T-helper 1 cell treated with Interleukin-12 subunit alpha and Interleukin-12 subunit beta and Interleukin-4 antibody, amounts not matched to agents 30 ng/mL and 1 ng/mL, for 36 hours (primary cell): Measurements from ENCODE around the gene CYTH2. TPM values are rescaled to one million over a fixed set of nuclear protein-coding genes. Genes with fewer than 3 reads are reported as not detected.

Experiments
- intact Hi-C: fragments of 100-400 bp; cut with micrococcal nuclease; formaldehyde crosslinking; loops from one replicate; pipeline ENCODE4 v1.15.1; 2024
- total RNA-seq: library from RNA; stranded (reverse); gene quantifications from 2 replicates; pipeline ENCODE4 v1.2.3, GENCODE V29; 2022

Gene CYTH2
- total RNA-seq, 1 donor from 2014 or later, result 49.0 TPM

DNA sequence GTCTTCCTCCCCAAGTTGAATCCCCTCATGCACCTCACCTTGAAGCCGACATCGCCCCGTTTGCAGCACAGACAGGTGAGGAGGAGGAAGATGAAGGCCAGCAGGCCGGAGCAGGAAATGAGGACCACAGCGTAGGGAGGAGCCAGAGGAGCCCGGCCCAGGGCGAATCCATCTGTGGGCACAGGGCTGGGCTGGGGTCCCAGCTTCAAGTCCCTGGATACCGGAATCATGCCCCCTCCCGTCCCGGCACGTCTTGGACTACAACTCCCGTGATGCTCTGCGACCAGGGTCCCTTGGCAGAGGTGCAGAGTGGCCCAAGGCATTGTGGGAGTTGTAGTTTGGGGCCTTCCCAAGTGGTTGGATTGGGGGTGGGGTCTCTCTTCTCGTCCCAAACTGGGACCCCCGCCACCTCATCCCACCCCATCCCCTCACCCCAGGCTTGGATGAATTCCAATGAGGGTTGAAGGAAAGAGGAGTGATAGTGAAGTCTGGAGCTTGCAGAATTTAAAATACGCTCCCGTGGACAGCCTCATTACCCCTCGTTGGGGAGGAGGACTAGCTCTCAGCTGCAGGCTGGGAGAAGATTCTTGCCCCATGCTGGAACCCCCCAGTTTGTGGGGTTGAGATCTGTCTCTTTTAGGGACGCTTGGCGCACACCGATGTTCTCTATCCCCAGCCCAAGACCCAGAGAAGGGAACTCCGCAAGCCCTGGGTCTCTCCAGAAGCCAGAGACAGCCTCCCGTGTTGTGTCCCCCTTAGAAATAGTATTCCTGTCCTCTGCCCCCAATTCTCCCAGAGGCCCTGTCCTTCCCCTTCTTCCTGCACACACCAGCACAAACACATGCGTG, 41.5 kb downstream of the CYTH2 start:
- intact Hi-C loops, result loop anchor here (1.0 to 10.0 kb wide), 9 partner anchors 8 to 324 kb away; partner anchors contain the start of genes CYTH2, HSD17B14, IZUMO1 and RPL18

DNA sequence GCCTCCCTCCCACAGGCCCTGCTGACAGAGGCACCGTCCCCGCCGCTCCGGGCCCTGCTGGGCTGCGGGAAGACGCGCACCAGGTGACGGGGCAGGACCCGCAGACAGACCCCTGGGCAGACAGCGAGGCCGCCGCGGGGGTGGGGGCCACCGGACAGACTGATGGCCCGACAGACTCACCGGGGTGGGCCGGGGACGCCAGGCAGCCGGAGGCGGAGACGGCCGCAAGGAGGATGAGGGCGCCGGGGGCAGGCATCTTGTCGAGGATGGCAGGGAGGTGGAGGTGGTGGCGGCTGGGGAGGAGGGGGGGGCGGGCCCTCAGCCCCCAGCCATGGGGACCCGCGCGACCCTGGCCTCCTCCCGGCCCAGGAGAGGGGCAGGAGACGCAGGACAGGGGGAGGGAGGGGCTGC, 42.2 kb downstream of the CYTH2 start:
- intact Hi-C loops, result loop anchor here (5.0 to 10.0 kb wide), 3 partner anchors 179 to 323 kb away; partner anchors contain the start of genes HSD17B14 and IZUMO1

GRCh38 chr19:48511800-48512503, 42.8 kb downstream of the CYTH2 start, which contains the start of gene LMTK3:
Gene LMTK3 (minus strand): TSS chr19:48511835. CDS start chr19:48511576, 259 bp downstream.
- intact Hi-C loops, result loop anchor here (5.0 to 10.0 kb wide), 3 partner anchors 180 to 323 kb away; partner anchors contain the start of genes HSD17B14 and IZUMO1

- intact Hi-C loops, result loop anchor here (5.0 to 10.0 kb wide), 3 partner anchors 180 to 322 kb away; partner anchors contain the start of genes HSD17B14 and IZUMO1
Measured at GRCh38 chr19:48512504-48513288, 43.5 kb downstream of the CYTH2 start.

GRCh38 chr19:48513289-48514122, 44.3 kb downstream of the CYTH2 start:
- intact Hi-C loops, result loop anchor here (1.0 to 10.0 kb wide), 6 partner anchors 20 to 321 kb away; partner anchors contain the start of genes GRWD1, HSD17B14, IZUMO1 and TMEM143

DNA sequence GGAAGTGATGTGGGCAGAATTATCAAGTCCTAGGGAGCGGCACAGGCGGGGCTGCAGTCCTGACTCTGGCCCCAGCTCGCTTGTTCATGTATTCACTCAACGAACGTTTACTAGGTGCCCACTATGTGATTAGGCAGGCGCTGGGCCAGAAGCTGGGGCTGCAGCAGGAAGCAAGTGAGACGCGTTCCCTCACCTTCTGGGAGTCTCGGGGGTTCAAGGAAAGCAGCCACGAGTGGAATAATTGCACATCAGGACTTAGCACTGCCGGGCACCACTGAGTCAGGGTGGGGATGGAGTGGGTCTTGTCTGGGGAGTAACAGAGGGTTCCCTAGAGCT, 44.9 kb downstream of the CYTH2 start:
- intact Hi-C loops, result loop anchor here (1.0 to 10.0 kb wide), 6 partner anchors 21 to 321 kb away; partner anchors contain the start of genes GRWD1, HSD17B14, IZUMO1 and TMEM143

GRCh38 chr19:48516536-48516935, 47.4 kb downstream of the CYTH2 start:
- intact Hi-C loops, result loop anchor here (10.0 kb wide), 1 partner anchor 318 kb away; the partner anchor contains the start of gene HSD17B14

DNA sequence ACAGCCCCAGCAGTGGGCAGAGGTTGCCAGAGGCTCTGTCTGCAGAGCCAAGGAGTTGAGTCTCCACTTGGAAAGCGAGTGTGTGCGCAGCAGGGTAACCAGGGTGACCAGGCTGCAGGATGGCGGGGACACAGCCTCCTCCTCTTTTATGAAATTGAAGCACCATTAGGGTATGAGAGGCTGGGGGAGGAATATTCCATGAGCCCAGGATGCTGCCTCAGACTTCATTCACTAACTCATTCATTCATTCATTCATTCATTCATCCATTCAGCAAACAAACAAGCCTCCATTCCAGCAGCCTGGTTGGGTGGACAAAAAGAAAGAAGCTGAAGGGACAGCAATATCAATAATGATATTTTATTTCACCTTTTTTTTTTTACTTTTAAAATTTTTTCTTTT, 49.0 kb downstream of the CYTH2 start:
- intact Hi-C loops, result loop anchor here (10.0 kb wide), 1 partner anchor 317 kb away; the partner anchor contains the start of gene HSD17B14

DNA sequence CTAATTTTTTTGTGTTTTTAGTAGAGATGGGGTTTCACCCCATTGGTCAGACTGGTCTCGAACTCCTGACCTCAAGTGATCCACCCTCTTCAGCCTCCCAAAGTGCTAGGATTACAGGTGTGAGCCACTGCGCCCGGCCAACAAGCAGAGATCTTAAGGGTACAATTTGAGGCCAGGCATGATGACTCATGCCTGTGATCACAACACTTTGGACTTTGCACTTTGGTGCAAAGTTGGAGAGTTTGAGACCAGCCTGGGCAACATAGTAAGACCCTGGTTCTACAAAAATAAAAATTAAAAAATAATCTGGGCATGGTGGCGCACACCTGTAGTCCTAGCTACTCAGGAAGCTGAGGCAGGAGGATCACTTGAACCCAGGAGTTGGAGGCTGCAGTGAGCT, 50.3 kb downstream of the CYTH2 start:
- intact Hi-C loops, result loop anchor here (10.0 kb wide), 1 partner anchor 315 kb away; the partner anchor contains the start of gene HSD17B14

DNA sequence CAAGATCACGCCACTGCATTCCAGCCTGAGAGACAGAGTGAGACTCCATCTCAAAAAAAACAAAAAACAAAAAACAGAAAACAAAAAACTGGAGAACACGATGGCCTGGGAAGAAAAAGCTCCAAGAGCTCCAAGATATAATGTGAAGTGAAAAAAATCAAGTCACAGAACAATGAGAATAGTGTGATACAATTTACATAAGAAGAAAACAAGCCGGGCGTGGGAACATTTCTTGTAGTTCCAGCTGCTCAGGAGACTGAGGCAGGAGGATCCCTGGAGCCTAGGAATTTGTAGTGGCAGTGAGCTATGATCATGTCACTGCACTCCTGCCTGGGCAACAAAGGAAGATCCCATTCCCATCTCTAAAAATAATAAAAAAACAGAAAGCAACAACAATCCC, 51.0 kb downstream of the CYTH2 start:
- intact Hi-C loops, result no loop called here

DNA sequence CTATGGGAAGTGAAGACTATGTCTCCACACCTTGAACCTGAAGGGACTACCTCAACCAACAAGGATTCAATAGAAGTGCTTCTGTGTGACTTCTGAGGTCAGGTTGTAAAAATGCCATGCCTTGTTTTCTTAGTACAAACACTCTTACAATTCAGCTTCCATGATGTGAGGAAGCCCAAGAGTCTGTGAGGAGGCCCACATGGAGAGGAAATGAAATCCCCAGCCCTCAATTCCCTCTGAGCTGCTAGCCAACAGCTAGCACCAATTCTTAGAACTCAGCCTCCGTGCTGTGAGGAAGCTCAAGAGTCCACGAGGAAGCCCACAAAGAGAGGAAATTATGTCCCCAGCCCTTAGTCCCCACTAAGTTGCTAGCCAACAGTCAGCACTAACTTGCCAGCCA, 55.1 kb downstream of the CYTH2 start:
- intact Hi-C loops, result no loop called here

GRCh38 chr19:48524732-48525131, 55.6 kb downstream of the CYTH2 start:
- intact Hi-C loops, result no loop called here

GRCh38 chr19:48529156-48529555, 60.0 kb downstream of the CYTH2 start:
- intact Hi-C loops, result no loop called here

DNA sequence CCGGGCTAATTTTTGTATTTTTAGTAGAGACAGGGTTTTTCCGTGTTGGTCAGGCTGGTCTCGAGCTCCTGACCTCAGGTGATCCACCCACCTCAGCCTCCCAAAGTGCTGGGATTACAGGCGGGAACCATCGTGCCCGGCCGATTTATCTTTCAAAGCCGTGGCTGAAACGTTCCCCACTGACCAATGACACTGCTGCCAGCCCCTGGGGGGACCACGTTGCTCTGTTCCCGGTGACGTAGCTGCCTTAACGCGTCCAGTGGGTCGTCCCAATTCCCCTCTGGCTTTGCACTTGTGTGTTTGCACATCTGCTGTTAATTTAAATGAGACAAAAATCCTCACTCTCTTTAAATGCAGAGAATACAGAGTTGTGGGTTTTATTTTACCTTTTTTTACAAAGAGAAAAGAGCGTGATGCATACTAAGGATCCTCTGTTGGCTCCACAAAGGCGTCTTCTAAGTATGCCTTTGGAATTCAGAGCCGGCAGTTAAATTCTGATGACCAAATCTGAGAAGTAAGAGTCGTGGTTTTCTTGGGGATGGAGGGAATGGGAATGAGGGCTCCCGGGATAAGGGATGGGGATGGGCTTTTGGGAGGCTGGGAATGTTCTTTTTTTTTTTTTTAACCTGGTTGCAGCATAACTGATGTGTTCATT, 61.0 kb downstream of the CYTH2 start:
- intact Hi-C loops, result no loop called here

- intact Hi-C loops, result no loop called here
Measured at GRCh38 chr19:48530770-48531169, 61.6 kb downstream of the CYTH2 start.
